CD4-positive, alpha-beta T cell (primary cell): Measurements from ENCODE around the gene MIOS. TPM values are rescaled to one million over a fixed set of nuclear protein-coding genes. Genes with fewer than 3 reads are reported as not detected.

ENCODE experiments used
- ATAC-seq: fragments of 200-7000 bp; cut with Tn5 transposase; one replicate; pipeline ENCODE4 v1.10.0; 2022; ENCODE audit warnings: mild to moderate bottlenecking; ENCODE audit not compliant: poor library complexity
- CTCF ChIA-PET: fragments of 350-600 bp; sonication (Branson Sonifier 250); formaldehyde crosslinking; loops from one replicate; lab custom pipeline; 2021; ENCODE audit warnings: antibody characterized with exemption, inconsistent platforms; lab: Charles Lee
- POLR2A ChIA-PET: fragments of 350-600 bp; sonication (Branson Sonifier 250); formaldehyde crosslinking; loops from one replicate; lab custom pipeline; 2021; ENCODE audit warnings: antibody characterized with exemption, inconsistent platforms; lab: Charles Lee
- DNase-seq, 14 experiments: peaks; one replicate each; pipeline ENCODE4 v3.0.0-alpha.2; 2013 to 2020; ENCODE audit warnings: mixed read lengths in 2 of 14
- H3K27ac ChIP-seq, 2 donors: one replicate each; pipeline versions ENCODE4 v1.5.1 to v1.7.0; 2013; ENCODE audit warnings: low read length in 2 of 2, low read depth in 1 of 2, mild to moderate bottlenecking in 1 of 2
- H3K27me3 ChIP-seq, 2 experiments: 1 replicate in 1 of 2; 2 replicates in 1 of 2; pipeline versions ENCODE4 v1.6.1 to v1.7.0; 2013; ENCODE audit warnings: low read length in 2 of 2, control low read depth in 1 of 2, mild to moderate bottlenecking in 1 of 2, moderate library complexity in 1 of 2; ENCODE audit not compliant: insufficient read depth in 2 of 2, control insufficient read depth in 1 of 2
- H3K36me3 ChIP-seq: one replicate; pipeline ENCODE4 v1.6.1; 2013; ENCODE audit warnings: low read length, control low read depth; ENCODE audit not compliant: insufficient read depth
- H3K4me1 ChIP-seq: one replicate; pipeline ENCODE4 v1.6.1; 2013; ENCODE audit warnings: low read length, control low read depth; ENCODE audit not compliant: insufficient read depth
- H3K4me3 ChIP-seq: one replicate; pipeline ENCODE4 v1.5.1; 2013; ENCODE audit warnings: mild to moderate bottlenecking, low read length, moderate library complexity
- H3K9me3 ChIP-seq, 2 experiments: 1 replicate in 1 of 2; 2 replicates in 1 of 2; pipeline versions ENCODE4 v1.6.1 to v1.7.0; 2013; ENCODE audit warnings: low read length in 2 of 2, mild to moderate bottlenecking in 2 of 2, control low read depth in 1 of 2, moderate library complexity in 1 of 2; ENCODE audit not compliant: control insufficient read depth in 1 of 2, insufficient read depth in 1 of 2
- H3K27ac Mint-ChIP-seq: one replicate; pipeline ENCODE4 v1.8.0; 2020; ENCODE audit warnings: mixed read lengths
- H3K27me3 Mint-ChIP-seq: one replicate; pipeline ENCODE4 v1.8.0; 2021; ENCODE audit warnings: mixed read lengths
- H3K36me3 Mint-ChIP-seq: one replicate; pipeline ENCODE4 v1.8.0; 2021; ENCODE audit warnings: low read depth, mixed read lengths
- H3K4me1 Mint-ChIP-seq: one replicate; pipeline ENCODE4 v1.8.0; 2021; ENCODE audit warnings: low read depth, mixed read lengths
- H3K4me3 Mint-ChIP-seq: one replicate; pipeline ENCODE4 v1.8.0; 2020; ENCODE audit warnings: mild to moderate bottlenecking, mixed read lengths
- H3K9me3 Mint-ChIP-seq: one replicate; pipeline ENCODE4 v1.8.0; 2020; ENCODE audit warnings: mixed read lengths
- CTCF ChIP-seq: fragments of 200-600 bp; IDR thresholded peaks from one replicate; pipeline ENCODE4 v1.8.0; 2022; ENCODE audit warnings: antibody characterized with exemption, mild to moderate bottlenecking
- intact Hi-C, 2 experiments: fragments of 100-400 bp; cut with DNase I in 1 of 2; cut with micrococcal nuclease in 1 of 2; formaldehyde crosslinking; loops; one replicate each; pipeline versions ENCODE4 v1.15.1 to v1.9.0; 2023 to 2025; cut with DNase I, micrococcal nuclease
- total RNA-seq, 174 experiments: library from RNA in 2 of 174; stranded (reverse) in 2 of 174; gene quantifications; one replicate each; pipeline ENCODE4 v1.2.3 and lab custom pipeline; 2021 to 2026

Gene MIOS
- total RNA-seq, 2 experiments from 2014 or later: 30.8 to 33.3 TPM

GRCh38 chr7:7563813-7564212 lies 2.9 kb upstream of the MIOS start:
- H3K4me3 Mint-ChIP-seq: no peak overlapping the region
- H3K4me1 ChIP-seq: peaks cover 18% of the 10 kb centered on the region
- DNase-seq (no peak), ATAC-seq (no peak)
- H3K4me1 Mint-ChIP-seq: peaks cover 16% of the 10 kb centered on the region
- no peak for TF ChIP-seq CTCF
- intact Hi-C loops: loop anchor here in 1 of 2 experiments (2.0 to 10.0 kb wide), 3 partner anchors 75 to 857 kb away; partner anchors contain the start of genes C1GALT1 and ZNF12
- POLR2A ChIA-PET: interaction anchor here (6.0 kb wide), 1 partner anchor 77 kb away, joined by 36 read pairs; the partner anchor contains the start of gene UMAD1
- no peaks in the 10 kb centered on the region for H3K27me3 Mint-ChIP-seq
- CTCF ChIA-PET: no interaction called here
- H3K9me3 ChIP-seq: no peaks in the 10 kb centered on the region
- peaks cover 4% of the 10 kb centered on the region for H3K9me3 Mint-ChIP-seq
- no peak overlapping the region for H3K27ac Mint-ChIP-seq
- no peaks in the 10 kb centered on the region for H3K36me3 ChIP-seq
- no peaks in the 10 kb centered on the region for H3K27me3 ChIP-seq
- H3K27ac ChIP-seq: no peak overlapping the region
- H3K36me3 Mint-ChIP-seq: peaks cover 1% of the 10 kb centered on the region
- no peak overlapping the region for H3K4me3 ChIP-seq

GRCh38 chr7:7564323-7564780 lies 2.3 kb upstream of the MIOS start:
- Histone ChIP-seq H3K9me3 (no peaks in the 10 kb centered on the region), H3K36me3 (no peaks in the 10 kb centered on the region), H3K4me1 (peaks cover 23% of the 10 kb centered on the region), H3K4me3 (no peak overlapping the region), H3K27ac (no peak overlapping the region), H3K27me3 (no peaks in the 10 kb centered on the region)
- no peaks in the 10 kb centered on the region for H3K9me3 Mint-ChIP-seq
- no peak overlapping the region for H3K4me3 Mint-ChIP-seq
- intact Hi-C loops: loop anchor here in 1 of 2 experiments (2.0 to 10.0 kb wide), 3 partner anchors 74 to 857 kb away; partner anchors contain the start of genes C1GALT1 and ZNF12
- TF ChIP-seq CTCF: no peak
- H3K36me3 Mint-ChIP-seq: peaks cover 4% of the 10 kb centered on the region
- CTCF ChIA-PET: no interaction called here
- DNase-seq (peak in 1 of 14 experiments; percentile 13), ATAC-seq (no peak)
- H3K27me3 Mint-ChIP-seq: no peaks in the 10 kb centered on the region
- H3K27ac Mint-ChIP-seq: no peak overlapping the region
- POLR2A ChIA-PET: interaction anchor here (6.0 kb wide), 1 partner anchor 76 kb away, joined by 36 read pairs; the partner anchor contains the start of gene UMAD1
- H3K4me1 Mint-ChIP-seq: peaks cover 22% of the 10 kb centered on the region

- no peak overlapping the region for H3K27ac ChIP-seq
- Mint-ChIP-seq H3K4me3 (no peak overlapping the region), H3K27ac (no peak overlapping the region), H3K4me1 (peaks cover 30% of the 10 kb centered on the region), H3K9me3 (no peaks in the 10 kb centered on the region), H3K36me3 (peaks cover 9% of the 10 kb centered on the region), H3K27me3 (no peaks in the 10 kb centered on the region)
- no peak for ATAC-seq
- intact Hi-C loops: loop anchor here (2.0 to 10.0 kb wide), 3 partner anchors 74 to 380 kb away; partner anchors contain the start of genes C1GALT1 (in 1 of the 2) and UMAD1 (in 1 of the 2)
- no peak for DNase-seq
- H3K9me3 ChIP-seq: no peaks in the 10 kb centered on the region
- TF ChIP-seq CTCF: no peak
- no peak overlapping the region for H3K4me3 ChIP-seq
- POLR2A ChIA-PET: interaction anchor here (1.4 to 6.0 kb wide), 2 partner anchors 75 to 403 kb away, joined by 3 to 36 read pairs; partner anchors contain the start of genes GLCCI1 and UMAD1
- no peaks in the 10 kb centered on the region for H3K36me3 ChIP-seq
- H3K4me1 ChIP-seq: peaks cover 29% of the 10 kb centered on the region
- CTCF ChIA-PET: no interaction called here
- H3K27me3 ChIP-seq: no peaks in the 10 kb centered on the region
Observed at GRCh38 chr7:7565018-7565680, 1.5 kb upstream of the MIOS start.
